ENCODE results near the gene DPP7.

DPP7 gene

DNA sequence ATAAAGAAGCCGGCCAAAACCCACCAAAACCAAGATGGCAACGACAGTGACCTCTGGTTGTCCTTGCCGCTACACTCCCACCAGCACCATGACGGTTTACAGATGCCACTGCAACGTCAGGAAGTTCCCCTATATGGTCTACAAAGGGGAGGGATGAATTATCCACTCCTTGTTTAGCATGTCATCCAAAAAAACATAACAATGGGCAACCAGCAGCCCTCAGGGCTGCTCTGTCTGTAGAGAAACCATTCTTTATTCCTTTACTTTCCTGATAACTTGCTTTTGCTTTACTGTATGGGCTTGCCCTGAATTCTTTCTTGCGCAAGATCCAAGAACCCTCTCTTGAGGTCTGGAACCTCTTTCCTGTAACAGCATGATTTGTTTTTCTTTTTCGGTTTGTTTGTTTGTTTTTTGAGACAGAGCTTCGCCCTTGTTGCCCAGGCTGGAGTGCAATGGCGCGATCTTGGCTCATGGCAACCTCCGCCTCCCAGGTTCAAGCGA is 39.2 kb downstream of the DPP7 start:
- TF ChIP-seq CEBPB (IDR thresholded peaks at IDR 0.05), result peak; percentile 72
- no peak for TF ChIP-seq TEAD4 (IDR thresholded peaks at IDR 0.05)
- no peak for TF ChIP-seq RAD21 (IDR thresholded peaks at IDR 0.05; ENCODE audit: low read depth)

DNA sequence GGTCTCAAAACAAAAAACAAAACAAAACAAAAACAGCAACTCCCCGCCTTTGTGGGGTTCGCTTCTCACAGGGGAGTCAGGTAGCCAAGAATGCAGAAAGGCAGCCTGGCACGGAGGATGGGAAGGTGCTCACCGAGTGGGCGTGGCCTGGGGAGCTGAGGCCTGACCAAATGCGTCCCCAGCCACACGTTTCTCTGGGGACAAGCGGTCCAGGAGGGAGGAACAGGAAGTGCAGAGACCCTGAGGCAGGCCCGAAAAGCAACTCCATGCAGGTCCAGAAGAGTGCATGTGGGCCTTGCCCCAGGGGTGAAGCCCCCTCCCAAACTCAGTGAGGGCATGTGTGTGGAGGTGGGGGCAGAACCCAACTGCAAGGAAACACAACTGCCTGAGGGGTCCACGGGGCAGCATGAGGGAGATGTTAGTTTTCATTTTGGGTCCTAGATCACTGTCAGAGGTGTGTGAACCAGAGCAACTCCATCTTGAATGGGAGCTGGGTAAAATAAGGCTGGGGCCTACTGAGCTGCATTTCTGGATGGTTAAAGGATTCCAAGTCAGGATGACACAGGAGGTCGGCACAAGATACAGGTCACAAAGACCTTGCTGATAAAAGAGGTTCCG is 39.8 kb downstream of the DPP7 start:
- TF ChIP-seq YY1 (IDR thresholded peaks at IDR 0.05; ENCODE audit: low read depth), result no peak
- TF ChIP-seq EGR1 (IDR thresholded peaks at IDR 0.05), result no peak
- TF ChIP-seq EP300 (IDR thresholded peaks at IDR 0.05; ENCODE audit: borderline replicate concordance), result no peak
- TF ChIP-seq CREB1 (IDR thresholded peaks at IDR 0.05; ENCODE audit: low read depth), result no peak

DNA sequence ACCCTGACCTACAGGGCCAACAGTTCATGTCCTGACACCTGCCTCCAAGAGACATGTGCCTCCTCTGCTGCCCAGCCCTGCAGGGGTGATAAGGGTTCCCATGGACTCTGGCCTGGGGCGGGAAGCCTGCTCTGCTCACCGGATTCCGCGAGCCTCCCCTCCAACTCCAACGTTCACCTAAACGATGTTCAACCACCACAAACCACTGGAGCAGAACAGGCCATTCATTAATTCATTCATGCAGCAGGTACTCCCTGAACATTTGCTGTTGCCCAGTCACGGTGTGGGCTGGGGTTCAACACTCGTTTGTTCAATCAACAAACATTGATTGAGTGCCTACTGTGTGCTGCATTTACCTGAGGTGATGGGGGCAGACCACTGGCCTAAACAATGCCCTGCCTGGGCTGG is 40.5 kb downstream of the DPP7 start:
- TF ChIP-seq, protein P1, sequence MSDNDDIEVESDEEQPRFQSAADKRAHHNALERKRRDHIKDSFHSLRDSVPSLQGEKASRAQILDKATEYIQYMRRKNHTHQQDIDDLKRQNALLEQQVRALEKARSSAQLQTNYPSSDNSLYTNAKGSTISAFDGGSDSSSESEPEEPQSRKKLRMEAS (IDR thresholded peaks at IDR 0.05), result no peak
- no peak for TF ChIP-seq TEAD4 (IDR thresholded peaks at IDR 0.05)
- TF ChIP-seq CREB1 (IDR thresholded peaks at IDR 0.05; ENCODE audit: low read depth), result no peak
- TF ChIP-seq FOXM1 (IDR thresholded peaks at IDR 0.05; ENCODE audit: borderline replicate concordance, low read depth), result no peak
- TF ChIP-seq ZBTB7A (IDR thresholded peaks at IDR 0.05; ENCODE audit: low read depth), result no peak
- TF ChIP-seq, protein P2, sequence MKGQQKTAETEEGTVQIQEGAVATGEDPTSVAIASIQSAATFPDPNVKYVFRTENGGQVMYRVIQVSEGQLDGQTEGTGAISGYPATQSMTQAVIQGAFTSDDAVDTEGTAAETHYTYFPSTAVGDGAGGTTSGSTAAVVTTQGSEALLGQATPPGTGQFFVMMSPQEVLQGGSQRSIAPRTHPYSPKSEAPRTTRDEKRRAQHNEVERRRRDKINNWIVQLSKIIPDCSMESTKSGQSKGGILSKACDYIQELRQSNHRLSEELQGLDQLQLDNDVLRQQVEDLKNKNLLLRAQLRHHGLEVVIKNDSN (IDR thresholded peaks at IDR 0.05), result no peak

DNA sequence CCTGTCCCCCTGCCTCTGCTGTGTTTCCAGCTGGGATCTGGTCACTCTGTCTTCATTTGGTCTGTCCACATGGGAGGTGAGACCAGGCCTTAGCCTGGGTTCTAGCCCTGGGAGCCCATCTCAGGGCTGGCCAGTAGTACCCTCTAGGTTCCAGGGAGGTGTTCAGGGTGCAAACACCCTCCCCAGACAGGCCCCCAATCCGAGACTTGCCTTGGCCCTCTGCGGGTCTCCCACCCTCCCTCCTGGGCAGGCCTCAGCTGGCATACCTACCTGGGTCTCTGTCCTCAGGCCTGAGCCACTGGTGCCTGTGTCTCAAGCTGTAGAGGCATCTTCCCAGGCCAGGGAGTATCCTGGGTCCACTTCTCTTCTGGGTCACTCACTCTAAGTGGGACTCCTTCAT is 43.3 kb downstream of the DPP7 start:
- TF ChIP-seq TAF1 (IDR thresholded peaks at IDR 0.05; ENCODE audit: low read depth) (no peak), ZBTB7A (IDR thresholded peaks at IDR 0.05; ENCODE audit: low read depth) (no peak), FOXM1 (IDR thresholded peaks at IDR 0.05; ENCODE audit: borderline replicate concordance, low read depth) (no peak), EGR1 (IDR thresholded peaks at IDR 0.05) (no peak), CREB1 (IDR thresholded peaks at IDR 0.05; ENCODE audit: low read depth) (no peak)

DNA sequence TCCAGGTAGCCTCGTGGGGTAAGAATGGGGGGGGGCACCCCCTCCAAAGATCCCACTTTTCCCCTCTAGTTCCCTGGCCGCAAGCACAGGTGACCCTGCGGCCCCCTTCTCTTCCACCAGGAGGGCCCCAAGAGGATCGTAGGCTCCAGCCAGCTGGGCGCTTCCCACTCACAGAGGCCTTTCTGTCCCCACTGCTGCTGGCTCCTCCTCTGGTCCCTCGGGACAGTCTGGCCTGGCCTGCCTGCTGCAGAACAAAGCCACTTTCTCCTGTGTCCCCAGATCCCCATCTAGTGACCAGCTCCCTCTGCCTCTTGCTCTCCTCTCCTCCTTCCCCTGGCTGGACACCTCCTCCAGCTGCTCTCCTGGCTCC is 43.6 kb downstream of the DPP7 start:
- no peak for TF ChIP-seq TAF1 (IDR thresholded peaks at IDR 0.05; ENCODE audit: low read depth)
- TF ChIP-seq EGR1 (IDR thresholded peaks at IDR 0.05), result no peak
- TF ChIP-seq YY1 (IDR thresholded peaks at IDR 0.05; ENCODE audit: low read depth), result no peak
- no peak for TF ChIP-seq TCF12 (IDR thresholded peaks at IDR 0.05; ENCODE audit: low read depth)
- TF ChIP-seq ZBTB7A (IDR thresholded peaks at IDR 0.05; ENCODE audit: low read depth), result no peak
- TF ChIP-seq, protein P1 (IDR thresholded peaks at IDR 0.05), result no peak
- TF ChIP-seq CEBPB (IDR thresholded peaks at IDR 0.05), result no peak
- no peak for TF ChIP-seq RAD21 (IDR thresholded peaks at IDR 0.05; ENCODE audit: low read depth)
- TF ChIP-seq CREB1 (IDR thresholded peaks at IDR 0.05; ENCODE audit: low read depth), result no peak
- no peak for TF ChIP-seq EP300 (IDR thresholded peaks at IDR 0.05; ENCODE audit: borderline replicate concordance)
- no peak; the same call in 1 of the 2 replicates for TF ChIP-seq NFIC (IDR thresholded peaks at IDR 0.05)
- no peak for TF ChIP-seq TEAD4 (IDR thresholded peaks at IDR 0.05)
- no peak for TF ChIP-seq FOXM1 (IDR thresholded peaks at IDR 0.05; ENCODE audit: borderline replicate concordance, low read depth)
- TF ChIP-seq, protein P2 (IDR thresholded peaks at IDR 0.05), result no peak

DNA sequence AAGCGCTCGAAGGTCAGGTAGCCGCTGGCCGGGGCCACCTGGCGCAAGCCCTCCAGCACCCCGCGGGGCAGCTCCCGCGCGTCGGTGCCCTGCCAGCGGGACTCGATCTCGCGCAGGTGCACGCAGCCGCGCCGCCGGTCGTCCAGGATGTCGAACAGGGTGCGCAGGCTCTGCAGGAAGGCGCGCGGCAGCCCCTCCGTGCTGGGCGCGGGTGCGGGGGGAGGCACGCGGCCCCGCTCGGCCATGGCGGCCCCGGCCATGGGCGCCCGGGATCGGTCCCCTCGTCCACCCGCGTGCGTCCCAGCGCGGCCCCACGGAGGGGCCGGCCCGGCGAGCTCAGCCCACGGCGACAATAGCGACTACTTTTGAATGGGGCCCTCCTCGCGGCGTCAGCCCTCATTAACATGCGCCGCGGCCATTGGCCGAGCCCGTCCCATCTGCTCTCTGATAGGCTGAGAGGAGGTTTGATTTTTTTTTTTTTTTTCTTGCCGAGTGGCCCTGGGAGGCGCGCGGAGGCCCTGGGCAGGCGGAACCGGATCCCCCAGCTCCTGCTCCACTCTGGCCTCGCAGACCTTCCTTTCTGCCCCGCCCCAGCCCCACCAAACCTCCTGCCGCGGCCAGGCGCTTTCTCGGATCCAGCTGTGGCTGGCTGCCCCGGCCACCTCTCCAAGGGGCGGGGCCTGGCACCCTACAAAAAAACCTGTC is 44.2 kb downstream of the DPP7 start, which contains the start of gene SAPCD2:
Gene SAPCD2 (minus strand): TSS at position 357 of the 705 bp plus-strand sequence. CDS start 97 bp downstream, at position 260.
- TF ChIP-seq EP300 (IDR thresholded peaks at IDR 0.05; ENCODE audit: borderline replicate concordance) (0 out of 2 replicates have a peak, but pooled peaks have one; percentile 36), CEBPB (IDR thresholded peaks at IDR 0.05) (no peak), TCF12 (IDR thresholded peaks at IDR 0.05; ENCODE audit: low read depth) (peak; percentile 74), TAF1 (IDR thresholded peaks at IDR 0.05; ENCODE audit: low read depth) (no peak), YY1 (IDR thresholded peaks at IDR 0.05; ENCODE audit: low read depth) (peak; percentile 48; the same call in 1 of the 2 replicates), FOXM1 (IDR thresholded peaks at IDR 0.05; ENCODE audit: borderline replicate concordance, low read depth) (peak; percentile 64; the same call in 1 of the 2 replicates), ZBTB7A (IDR thresholded peaks at IDR 0.05; ENCODE audit: low read depth) (no peak), NFIC (IDR thresholded peaks at IDR 0.05) (no peak; the same call in 1 of the 2 replicates), CREB1 (IDR thresholded peaks at IDR 0.05; ENCODE audit: low read depth) (0 out of 2 replicates have a peak, but pooled peaks have one; percentile 37), RAD21 (IDR thresholded peaks at IDR 0.05; ENCODE audit: low read depth) (no peak), TEAD4 (IDR thresholded peaks at IDR 0.05) (peak; percentile 11; the same call in 1 of the 2 replicates), EGR1 (IDR thresholded peaks at IDR 0.05) (no peak)
- TF ChIP-seq, protein P3, sequence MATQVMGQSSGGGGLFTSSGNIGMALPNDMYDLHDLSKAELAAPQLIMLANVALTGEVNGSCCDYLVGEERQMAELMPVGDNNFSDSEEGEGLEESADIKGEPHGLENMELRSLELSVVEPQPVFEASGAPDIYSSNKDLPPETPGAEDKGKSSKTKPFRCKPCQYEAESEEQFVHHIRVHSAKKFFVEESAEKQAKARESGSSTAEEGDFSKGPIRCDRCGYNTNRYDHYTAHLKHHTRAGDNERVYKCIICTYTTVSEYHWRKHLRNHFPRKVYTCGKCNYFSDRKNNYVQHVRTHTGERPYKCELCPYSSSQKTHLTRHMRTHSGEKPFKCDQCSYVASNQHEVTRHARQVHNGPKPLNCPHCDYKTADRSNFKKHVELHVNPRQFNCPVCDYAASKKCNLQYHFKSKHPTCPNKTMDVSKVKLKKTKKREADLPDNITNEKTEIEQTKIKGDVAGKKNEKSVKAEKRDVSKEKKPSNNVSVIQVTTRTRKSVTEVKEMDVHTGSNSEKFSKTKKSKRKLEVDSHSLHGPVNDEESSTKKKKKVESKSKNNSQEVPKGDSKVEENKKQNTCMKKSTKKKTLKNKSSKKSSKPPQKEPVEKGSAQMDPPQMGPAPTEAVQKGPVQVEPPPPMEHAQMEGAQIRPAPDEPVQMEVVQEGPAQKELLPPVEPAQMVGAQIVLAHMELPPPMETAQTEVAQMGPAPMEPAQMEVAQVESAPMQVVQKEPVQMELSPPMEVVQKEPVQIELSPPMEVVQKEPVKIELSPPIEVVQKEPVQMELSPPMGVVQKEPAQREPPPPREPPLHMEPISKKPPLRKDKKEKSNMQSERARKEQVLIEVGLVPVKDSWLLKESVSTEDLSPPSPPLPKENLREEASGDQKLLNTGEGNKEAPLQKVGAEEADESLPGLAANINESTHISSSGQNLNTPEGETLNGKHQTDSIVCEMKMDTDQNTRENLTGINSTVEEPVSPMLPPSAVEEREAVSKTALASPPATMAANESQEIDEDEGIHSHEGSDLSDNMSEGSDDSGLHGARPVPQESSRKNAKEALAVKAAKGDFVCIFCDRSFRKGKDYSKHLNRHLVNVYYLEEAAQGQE (IDR thresholded peaks at IDR 0.05; ENCODE audit: low read depth), result no peak
- TF ChIP-seq, protein P2 (IDR thresholded peaks at IDR 0.05), result no peak; the same call in 1 of the 2 replicates
- TF ChIP-seq, protein P1 (IDR thresholded peaks at IDR 0.05), result peak; percentile 75
